Stimulated activated CD4-positive, alpha-beta T cell treated with anti-CD3 and anti-CD28 coated beads, TNF-alpha, amount 100 ng/mL, for 1 hour (primary cell): ENCODE results near the gene SNX3.

ENCODE experiments used
- DNase-seq, 3 donors: peaks; one replicate each; pipeline ENCODE4 v3.0.0-alpha.2; 2020; ENCODE audit warnings: low read depth in 3 of 3, low spot score in 1 of 3

The SNX3 gene

DNA sequence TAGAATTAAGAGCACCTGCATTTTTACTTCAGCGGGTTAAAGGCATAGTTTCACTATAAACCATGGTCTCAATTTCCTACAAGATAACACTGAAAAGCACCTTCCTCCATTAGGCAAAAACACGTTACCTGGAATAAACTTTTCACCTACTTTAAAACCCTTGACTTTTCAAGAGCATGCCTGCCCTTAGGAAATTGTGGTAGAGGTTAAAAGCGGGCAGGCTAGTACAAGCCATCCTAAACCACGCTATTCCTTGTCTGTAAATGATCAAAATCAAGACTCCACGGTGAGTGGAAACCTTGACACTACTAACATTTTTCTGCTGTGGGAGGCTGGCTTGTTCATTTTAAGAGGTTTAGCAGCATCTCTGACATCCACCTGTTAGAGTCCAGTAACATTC, 51.1 kb downstream of the SNX3 start:
- no peak for DNase-seq

GRCh38 chr6:108207013-108207412, 53.8 kb downstream of the SNX3 start:
- no peak for DNase-seq

DNA sequence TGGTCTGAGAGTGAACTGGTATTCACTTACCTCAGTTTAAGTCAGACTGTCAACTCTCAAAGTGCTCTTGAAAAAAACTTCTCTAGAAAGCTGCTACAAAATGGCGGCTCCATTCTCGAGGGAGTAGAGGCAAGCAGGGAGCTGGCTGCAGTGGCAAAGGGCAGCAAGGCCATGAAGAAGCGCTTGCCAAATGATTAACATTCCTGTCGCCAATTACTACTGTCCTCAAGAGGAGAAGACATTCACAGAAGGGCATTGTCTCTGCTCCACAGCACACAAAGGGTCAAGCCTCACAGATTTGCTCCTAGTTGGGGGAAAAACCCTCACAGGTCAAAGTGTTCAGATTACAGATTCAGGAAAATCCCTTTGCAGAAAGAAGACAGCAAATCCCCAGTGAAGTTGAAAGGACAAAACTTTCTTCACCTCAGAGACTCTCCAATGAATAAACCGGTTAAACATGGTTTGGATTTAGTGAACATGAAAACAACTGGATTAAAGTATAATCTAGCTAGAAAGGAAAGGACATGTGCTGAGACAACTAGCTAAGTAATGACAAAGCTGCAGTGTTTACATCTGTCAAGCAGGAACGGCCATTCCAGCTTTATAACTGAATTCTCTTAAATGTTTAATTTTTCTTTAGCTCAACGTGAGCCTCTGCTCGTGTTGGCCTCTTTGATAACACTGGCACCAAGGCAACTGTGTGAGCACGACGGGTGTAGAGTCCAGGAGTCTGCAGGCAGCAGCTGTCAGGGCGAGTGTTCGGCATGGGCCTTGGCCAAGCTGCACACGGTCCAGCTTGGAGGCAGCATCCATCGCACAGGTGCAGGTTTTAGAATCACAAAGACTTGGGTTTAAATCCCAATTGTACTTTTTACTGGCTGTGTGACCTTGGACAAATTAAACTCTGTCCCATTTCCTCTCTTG, 57.4 kb downstream of the SNX3 start:
- no peak for DNase-seq

DNA sequence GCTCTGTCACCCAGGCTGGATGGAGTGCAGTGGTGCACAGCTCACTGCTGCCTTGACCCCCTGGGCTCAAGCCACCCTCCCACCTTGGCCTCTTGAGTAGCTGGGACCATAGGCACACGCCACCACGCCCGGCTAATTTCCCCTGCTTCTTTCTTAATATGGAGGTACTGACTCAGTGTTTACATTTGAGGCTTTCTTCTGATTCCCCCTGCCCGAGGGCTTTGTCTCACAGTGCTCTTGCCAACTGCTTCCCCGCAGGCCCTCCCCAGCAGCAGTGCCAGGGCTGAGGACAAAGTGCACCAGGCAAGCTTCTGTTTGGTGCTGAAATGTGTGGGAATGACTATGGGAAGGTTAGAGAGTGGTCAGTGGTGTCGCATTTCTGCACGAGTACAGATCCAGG, 60.2 kb downstream of the SNX3 start:
- DNase-seq = no peak

DNA sequence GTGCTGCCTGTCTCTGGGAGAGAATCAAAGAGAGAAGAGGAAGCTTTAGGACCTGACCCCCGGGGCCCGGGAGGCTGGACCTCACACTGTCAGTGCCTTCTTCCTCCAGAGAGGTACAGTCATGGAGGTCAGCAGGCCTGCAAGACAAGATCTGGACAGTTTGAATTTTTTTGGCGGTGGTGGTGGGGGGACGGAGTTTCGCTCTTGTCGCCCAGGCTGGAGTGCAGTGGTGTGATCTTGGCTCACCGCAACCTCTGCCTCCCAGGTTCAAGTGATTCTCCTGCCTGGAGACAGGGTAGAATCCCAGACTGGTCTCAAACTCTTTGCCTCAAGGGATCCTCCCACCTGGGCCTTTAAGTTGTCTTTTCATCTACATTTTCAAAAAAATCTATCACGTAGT, 60.7 kb downstream of the SNX3 start:
- no peak for DNase-seq

DNA sequence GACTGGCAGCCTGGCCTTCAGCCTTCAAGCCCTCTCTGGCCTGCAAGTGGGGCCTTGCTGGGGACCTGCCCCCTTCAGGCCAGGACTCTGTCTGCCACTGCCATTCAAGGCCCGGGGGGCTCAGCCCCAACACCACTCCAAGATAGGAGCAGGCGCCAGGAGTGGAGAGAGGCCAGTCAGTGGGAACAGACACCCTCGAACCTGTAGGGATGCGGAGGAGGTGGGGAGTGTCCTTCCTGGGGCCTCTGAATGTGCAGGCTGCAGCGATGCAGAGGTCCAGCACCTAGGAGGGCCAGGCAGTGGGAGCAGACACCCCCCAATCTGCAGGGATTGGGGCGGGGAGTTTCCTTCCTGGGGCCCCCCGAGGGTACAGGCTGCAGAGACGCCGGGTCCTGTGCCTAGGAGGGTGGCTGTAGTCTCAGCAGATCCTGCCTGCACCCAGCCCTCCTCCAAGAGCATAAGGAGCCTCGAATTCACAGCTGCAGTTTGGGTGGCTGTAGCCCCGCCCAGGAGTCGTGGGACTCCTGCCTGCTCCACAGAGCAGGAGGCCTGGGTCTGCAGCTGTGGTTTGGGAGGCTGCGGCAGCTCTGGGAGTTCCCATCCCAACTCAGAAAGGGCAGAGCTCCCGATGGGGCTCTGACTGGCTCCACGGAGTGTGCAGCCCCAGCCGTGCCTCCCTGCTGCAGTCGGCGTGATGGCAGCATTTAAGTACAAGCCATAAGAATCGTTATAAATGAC, 61.9 kb downstream of the SNX3 start:
- no peak for DNase-seq

DNA sequence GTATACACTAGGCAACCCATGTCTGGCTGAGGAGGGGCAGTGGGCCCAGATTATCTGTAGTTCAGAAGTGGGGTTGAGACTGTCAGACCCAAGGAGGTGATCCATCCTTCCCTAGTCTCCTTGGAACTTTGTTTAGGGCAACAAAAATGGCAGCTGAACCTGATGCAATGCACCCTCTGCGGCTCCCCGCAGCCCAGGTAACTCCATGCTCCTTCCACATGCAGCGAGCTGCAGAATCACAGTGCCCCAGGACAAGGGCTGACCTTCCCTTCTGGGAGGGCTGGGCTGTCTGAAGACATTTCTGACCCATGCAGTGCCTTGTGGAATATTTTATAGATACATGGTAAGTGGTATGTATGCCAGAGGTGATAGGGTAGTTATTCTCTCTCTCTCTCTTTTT, 65.6 kb downstream of the SNX3 start:
- no peak for DNase-seq

DNA sequence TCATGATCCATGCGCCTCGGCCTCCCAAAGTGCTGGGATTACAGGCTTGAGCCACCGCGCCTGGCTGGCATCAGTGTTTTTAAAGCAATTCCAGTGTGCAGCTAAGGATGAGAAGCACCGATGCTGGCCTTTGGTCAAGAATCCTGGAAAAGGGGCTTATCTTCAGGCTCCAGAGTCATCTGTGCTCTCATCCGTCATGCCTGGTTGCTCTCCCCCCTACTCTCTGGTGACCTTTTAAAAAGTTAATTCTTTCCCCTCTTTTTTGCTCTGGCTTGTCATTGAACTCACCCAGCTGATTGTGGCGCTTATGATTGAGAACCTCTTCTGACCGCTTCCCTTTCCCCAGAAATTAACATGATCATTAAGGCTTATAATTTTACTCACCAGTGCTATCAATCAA, 66.3 kb downstream of the SNX3 start:
- DNase-seq = no peak

DNA sequence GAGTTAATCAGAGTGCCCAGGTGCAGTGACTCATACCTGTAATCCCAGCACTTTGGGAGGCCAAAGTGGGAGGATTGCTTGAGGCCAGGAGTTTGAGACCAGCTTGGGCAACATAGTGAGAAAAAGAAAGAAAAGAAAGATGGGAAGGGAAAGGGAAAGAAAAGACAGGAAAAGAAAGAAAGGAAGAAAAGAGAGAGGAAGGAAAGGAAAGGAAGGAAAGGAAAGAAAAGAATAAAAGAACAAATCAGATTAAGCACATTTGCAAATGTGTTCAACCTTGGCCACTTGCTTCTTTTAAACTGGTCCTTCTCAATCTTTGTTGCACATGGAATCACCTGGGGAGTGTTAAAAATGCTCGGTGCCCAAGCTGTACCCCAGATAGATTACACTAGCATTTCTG, 67.0 kb downstream of the SNX3 start:
- DNase-seq = no peak

- no peak for DNase-seq
Measured at GRCh38 chr6:108193131-108193530, 67.7 kb downstream of the SNX3 start.

GRCh38 chr6:108187519-108187918, 73.3 kb downstream of the SNX3 start:
- DNase-seq = no peak

DNA sequence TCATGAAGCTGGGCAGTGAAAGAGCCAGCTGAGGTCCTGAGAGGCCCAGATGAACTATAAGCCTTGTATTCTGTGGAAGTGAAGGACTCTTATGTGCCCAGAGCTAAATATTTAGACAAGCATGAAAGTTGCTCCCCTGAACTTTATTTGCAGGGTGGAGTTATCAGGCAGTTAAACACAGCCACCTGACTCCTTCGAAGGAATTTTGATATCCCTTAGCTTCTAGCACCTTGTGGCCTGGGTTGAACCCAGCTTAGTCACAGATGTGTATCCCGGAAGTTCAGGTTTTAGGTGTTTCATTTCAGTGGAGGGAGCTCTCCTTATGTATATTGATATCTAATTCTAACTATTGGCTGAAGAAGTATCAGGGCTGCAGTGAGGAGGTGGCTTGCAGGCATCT, 74.6 kb downstream of the SNX3 start:
- DNase-seq = no peak

- no peak for DNase-seq
Measured at GRCh38 chr6:108180776-108181175, 80.1 kb downstream of the SNX3 start.

DNA sequence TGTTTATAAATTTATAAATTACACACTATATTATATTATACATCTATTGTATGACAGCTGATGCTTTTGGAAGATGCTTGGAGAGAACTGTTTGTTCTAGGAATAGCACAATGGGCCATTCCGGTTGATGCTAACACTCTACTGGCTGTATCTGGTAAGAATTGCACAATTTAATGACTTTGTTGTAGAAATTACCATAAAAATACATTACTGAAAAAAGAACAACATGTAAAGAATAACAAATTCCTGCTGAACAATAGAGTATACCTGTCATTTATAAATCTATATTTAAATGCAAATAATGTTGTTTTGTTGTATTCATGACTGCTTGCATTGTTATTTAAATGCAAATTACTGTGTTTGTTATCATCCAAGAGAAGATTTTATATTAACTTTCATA, 80.6 kb downstream of the SNX3 start:
- DNase-seq = no peak

DNA sequence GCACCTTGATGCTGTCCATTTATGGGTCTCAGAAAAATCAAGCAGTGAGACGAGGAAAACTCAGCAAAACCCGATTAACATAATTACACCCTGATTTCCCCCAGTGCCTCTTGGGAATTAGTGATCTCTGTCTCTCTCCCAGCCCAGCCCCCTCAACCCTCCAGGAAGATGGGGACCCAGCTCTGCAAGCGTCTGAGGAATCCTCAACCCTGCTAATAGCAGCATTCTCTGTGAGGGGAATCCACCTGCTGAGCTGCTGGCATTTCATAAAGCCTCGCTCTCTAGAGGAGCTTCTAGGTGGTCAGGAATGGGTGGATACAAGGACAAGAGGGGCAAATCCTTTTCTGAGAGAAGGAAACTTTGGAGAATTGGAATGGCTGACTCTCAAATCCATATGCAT, 81.1 kb downstream of the SNX3 start:
- DNase-seq = no peak

GRCh38 chr6:108176281-108177089, 84.4 kb downstream of the SNX3 start:
- DNase-seq = no peak

DNA sequence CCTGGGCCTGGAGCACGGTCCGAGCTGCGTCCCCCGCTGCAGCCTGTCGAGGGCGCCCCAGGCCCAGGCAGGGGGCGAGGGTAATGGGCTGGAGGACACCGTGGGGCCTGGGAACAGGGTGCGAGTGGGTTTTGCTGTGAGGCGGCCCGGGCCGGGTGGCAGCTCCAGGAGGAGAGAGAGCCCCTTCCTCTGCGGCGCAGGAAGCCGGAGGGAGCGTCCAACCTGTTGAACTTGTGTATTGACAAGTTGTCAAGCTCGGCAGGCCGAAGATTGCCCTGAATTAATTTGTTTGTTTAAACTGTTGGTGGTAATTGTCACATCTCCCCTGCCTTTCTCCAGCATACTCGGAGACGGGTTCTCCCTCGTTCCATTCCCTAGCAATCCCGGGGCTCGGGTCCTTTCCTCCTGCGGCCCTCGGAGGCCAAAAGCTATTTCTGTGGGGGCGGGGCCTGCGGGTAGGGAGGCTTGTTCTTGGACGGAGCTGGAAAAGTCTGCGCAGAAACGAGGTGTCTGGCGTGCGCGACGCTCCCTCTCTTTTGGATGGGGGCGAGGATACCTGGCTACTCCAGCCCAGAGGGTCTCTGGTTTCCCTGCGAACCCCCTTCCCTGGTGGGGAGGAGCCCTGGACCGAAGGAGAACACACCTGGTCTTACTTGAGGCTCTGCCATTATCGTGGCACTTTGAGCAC, 85.1 kb downstream of the SNX3 start:
- no peak for DNase-seq

DNA sequence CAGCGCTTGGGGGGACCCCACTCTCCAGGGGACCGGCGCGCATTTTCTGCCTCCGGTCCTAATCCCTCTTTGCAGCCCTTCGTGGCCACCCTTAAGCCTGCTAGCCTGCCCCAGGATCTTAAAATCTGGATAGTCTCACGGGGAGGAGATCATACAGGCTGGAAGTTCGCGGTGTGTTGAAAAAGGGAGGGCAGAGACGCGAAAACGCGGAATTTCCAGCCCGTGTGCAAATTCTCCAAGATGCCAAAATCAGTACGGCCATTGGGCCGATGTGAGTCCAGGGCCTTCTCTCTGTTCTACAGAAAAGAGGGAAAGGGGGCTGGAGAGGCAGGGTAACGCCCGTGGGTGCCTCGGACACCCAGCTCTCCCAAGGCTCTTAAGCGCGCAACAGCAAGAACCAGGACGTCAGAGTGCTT, 85.7 kb downstream of the SNX3 start:
- no peak for DNase-seq

DNA sequence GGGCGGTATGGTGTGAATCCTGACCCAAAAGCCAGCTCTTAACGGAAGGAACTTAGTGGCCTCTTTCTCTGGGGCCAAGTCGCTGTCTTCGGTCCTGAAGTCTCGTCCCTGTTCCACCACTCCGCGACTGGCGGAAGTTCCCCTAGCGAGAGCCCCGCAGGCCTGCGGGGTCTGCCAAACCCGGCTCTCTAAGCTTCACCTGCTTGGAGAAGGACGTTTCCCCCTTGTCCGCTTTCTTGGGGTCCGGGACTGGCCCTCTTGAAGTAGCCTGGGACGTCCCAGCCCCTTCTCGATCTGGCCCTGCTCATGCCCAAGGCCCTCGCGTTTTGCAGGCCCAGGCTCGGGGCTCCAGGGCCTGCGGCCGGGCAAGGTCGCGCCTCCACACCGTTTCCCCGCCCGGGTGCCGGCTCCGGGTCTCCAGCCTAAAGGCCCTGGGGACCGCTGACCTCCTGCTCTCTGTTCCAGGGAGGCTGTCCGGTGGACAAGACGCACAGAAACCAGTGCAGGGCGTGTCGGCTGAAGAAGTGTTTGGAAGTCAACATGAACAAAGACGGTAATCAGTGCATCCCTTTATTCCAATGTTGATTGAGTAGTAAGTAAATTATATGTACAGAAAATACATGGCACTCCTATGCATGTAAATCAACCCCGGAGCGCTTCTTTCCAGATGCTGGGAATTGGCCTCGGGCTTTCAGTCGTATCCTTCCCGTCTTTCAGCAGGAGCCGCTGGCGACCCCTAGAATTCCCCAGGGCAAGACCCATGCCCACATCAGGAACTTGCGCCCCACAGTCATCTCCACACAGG, 86.3 kb downstream of the SNX3 start:
- no peak for DNase-seq

GRCh38 chr6:108171918-108172516, 88.8 kb downstream of the SNX3 start:
- no peak for DNase-seq
